SKM-1 treated with dmso at 0.1 percent for 144 hours (cell line): ENCODE results near the gene CFAP119.

ENCODE experiments used
- DNase-seq: peaks from one replicate; lab custom pipeline; 2025; ENCODE audit not compliant: unreplicated experiment; lab: John Stamatoyannopoulos, UW

CFAP119 gene

GRCh38 chr16:30741461-30741914 is 20.4 kb downstream of the CFAP119 start:
- no peak for DNase-seq

GRCh38 chr16:30740364-30741251 is 21.3 kb downstream of the CFAP119 start:
- no peak for DNase-seq

GRCh38 chr16:30738984-30739951 is 22.6 kb downstream of the CFAP119 start:
- DNase-seq = no peak

- DNase-seq = no peak
Observed at GRCh38 chr16:30737794-30738648, 23.8 kb downstream of the CFAP119 start.

GRCh38 chr16:30736995-30737793 is 24.7 kb downstream of the CFAP119 start:
- DNase-seq = no peak

- DNase-seq = no peak
Observed at GRCh38 chr16:30731411-30731810, 30.5 kb downstream of the CFAP119 start.

- no peak for DNase-seq
Observed at GRCh38 chr16:30728899-30729672, 32.8 kb downstream of the CFAP119 start.

GRCh38 chr16:30728321-30728720 is 33.5 kb downstream of the CFAP119 start:
- no peak for DNase-seq

GRCh38 chr16:30725418-30725792 is 36.5 kb downstream of the CFAP119 start:
- no peak for DNase-seq

- DNase-seq = peak; percentile 67
Observed at GRCh38 chr16:30724641-30725417, 37.0 kb downstream of the CFAP119 start.

- DNase-seq = no peak
Observed at GRCh38 chr16:30723725-30724355, 38.0 kb downstream of the CFAP119 start.

GRCh38 chr16:30722916-30723315 is 38.9 kb downstream of the CFAP119 start:
- no peak for DNase-seq

GRCh38 chr16:30722443-30722842 is 39.4 kb downstream of the CFAP119 start:
- no peak for DNase-seq

- DNase-seq = no peak
Observed at GRCh38 chr16:30721606-30722005, 40.3 kb downstream of the CFAP119 start.

- no peak for DNase-seq
Observed at GRCh38 chr16:30721167-30721566, 40.7 kb downstream of the CFAP119 start.

GRCh38 chr16:30720694-30721093 is 41.2 kb downstream of the CFAP119 start:
- no peak for DNase-seq

- no peak for DNase-seq
Observed at GRCh38 chr16:30720086-30720485, 41.8 kb downstream of the CFAP119 start.
